Nucleus accumbens (tissue), 56 donors: ENCODE results near the gene GLYAT.
"Not testable (repeated sequence)": the region's sequence is repeated elsewhere in the genome, so short reads cannot be mapped to it uniquely, and the experiment has no call there.

Source experiments
- DNase-seq, 56 donors: peaks; one replicate each; lab custom pipeline; 2025; lab: John Stamatoyannopoulos, UW

GLYAT gene

DNA sequence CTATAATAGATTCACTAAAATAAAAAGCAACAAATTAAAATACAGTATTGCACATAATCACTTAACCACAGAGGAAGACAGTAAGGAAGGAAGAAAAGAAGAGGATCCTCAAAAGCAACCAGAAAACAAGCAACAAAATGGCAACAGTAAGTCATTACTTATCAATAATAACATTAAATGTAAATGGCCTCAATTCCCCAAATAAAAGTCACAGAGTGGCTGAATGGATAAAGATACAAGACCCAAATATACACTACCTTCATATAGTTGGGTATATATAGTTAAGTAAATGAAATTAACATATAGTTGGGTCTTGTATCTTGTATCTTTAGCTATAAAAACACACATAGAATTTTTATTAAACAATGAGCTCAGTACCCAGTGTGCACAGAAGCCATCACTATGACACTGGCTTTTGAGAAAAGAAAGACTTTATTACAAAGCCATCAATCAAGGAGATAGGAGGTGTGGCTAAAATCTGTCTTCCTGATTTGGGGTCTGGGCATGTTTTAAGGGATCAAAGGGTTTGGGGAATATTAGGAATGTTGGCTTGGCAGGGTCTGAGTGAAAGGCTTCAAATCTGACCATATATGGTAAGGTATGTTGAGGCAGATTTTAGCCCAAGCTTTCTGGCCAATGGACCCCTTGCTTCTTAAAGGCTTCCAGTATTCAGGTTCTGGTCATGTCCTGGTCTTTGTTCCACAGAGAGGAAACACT lies 13.4 kb upstream of the GLYAT start:
- DNase-seq, result no peak

DNA sequence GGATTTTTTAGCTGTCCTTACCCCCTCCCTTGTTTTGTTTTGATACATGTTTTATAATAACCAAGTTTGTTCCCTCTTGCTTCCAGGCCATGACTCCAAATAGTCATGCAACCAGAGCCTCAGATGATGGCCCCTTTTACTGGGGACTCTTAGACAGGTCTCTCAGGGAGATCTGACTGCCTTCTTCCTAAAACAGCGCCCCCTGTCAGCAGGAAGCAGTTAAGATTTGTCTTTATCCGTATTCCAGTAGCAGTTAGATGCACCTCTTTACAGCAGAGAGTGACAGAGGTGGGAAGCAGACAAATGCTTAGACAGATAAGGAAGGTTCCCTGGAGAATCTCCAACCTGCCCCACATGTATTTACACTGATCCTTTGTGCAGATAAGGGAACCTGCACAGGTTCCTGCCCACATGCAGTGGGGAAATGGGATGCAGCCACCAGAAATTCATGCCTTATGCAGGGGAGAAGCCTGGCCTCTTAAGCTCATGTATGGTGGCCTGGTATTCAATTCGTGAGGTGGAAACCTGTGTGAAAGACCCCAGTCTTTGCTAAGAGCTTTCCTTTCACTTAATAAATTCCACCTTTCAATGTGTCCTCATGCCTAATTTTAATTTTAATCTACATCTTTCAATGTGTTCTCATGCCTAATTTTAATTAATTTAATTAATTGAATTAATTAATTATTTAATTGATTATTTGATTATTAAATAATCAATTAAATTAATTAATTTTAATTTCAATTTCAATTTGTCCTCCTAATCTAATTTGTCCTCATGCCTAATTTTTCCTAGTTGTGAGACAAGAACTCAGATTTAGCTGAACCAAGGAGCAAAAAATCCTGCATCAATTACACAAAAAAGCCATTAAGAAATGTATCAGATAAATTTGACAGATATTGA lies 11.5 kb upstream of the GLYAT start:
- no peak for DNase-seq

DNA sequence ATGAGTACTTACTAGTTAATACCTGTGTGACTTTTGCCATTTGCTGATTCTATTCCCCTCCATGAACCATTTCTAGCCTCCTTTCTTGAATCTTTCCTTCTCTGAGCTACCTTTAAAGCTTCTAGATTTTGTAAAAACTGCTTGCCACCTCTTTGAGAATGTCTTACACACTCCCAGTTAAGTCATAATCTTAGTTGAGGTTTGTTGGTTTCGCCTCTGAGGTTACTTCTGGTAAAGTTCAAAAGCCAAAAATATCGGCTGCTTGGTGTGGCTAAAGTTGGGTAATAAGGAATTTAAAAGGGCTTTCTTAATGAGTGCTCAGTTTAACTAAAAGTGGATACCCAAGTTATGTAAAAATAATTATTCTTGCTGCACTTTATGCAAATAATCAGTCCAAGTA lies 10.4 kb upstream of the GLYAT start:
- no peak for DNase-seq

DNA sequence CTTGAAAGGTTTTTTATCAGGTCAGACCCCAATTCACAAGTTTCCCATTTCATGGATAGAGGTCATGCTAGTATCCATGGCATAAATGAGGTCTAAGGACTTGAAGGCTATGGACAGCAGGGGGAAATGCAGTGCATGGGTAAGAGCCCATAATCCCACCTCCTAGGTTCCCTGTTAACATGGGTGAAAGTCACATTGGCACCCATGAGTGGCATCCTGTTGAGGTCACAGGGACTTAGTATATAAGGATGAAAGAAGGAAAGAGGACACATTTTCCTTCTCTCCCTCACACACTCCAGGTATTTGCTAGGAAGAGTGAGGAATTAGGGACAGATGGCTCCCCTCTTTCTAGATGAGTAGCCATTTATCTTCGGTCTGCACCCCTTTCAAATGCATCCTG lies 9.4 kb upstream of the GLYAT start:
- no peak for DNase-seq

DNA sequence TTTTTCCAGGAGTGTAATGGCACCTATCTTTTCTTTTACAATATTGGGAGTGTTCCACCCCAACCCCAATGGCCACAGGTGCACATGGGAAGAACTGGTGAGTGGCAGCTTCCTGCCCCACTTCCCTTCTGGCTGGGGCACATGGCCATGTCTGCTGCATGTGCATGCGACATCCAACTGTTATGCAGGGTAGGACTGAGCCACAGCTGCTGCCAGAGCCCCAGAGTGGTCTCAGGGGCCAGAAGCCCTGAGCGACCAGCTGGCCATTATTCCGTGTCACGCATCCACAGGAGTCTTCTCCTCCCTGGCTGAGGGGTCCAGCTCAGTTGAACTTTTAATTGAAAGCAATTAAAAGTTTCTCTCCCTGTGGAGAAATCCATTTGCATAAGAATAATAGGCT lies 8.7 kb upstream of the GLYAT start:
- no peak for DNase-seq

DNA sequence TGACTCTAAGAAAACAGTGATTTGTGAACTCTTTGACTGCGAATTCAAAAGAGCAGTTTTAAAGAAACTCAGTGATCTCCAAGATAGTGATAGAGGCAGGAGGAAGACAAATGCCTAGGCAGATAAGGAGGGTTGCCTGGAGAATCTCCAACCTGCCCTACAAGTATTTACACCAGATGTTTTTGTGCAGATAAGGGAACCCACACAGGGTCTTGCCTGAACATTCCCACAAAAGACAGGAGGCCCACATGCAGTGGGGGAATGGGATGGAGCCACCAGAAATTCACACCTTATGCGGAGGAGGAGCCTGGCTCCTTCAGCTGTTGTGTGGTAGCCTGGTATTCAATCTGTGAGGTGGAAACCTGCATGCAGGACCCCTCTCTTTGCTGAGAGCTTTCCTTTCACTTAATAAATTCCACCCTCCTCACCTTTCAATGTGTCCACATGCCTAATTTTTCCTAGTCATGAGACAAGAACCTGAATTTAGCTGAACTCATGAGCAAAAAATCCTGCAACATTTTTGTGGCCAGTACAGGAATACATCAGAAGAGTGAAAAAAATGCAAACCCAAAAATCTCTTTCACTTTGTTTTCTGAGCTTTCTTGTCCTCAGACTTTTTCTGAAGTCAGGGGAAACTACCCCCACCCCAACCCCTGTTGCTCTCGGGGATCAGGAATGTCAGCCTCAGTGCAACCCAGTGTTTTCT lies 8.1 kb upstream of the GLYAT start:
- DNase-seq, result no peak

DNA sequence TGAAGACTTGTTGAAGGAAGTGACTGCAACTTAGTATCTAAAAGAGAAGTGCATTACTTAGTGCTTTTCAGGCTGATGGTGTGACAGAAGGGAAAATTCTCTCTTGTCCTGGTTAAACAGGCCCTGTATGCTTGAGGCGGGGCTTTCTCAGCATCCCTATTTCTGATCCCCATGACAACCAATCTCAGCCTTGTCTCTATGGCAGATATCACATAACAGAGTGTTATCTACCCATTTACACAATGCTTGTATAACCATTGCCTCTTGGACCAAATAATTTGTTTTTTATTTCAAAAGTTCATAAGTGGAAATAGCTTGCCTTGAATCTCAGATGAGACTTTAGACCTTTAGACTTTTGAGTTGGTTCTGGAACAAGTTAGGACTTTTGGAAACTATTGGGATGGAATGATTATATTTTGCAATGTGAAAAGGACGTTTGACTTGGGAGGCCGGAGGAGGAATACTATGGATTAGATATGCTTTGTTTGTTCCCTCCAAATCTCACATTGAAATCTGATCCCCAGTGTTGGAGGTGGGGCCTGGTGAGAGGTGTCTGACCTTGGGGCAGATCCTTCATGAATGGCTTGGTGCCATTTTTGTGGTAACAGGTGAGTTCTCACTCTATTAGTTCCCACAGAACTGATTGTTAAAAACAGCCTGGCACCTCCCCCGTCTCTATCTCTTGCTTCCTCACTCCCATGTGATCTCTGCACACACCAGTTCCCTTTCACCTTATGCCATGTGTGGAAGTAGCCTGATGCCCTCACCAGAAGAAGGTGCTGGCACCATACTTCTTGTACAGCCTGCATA lies 3.1 kb upstream of the GLYAT start:
- no peak for DNase-seq

DNA sequence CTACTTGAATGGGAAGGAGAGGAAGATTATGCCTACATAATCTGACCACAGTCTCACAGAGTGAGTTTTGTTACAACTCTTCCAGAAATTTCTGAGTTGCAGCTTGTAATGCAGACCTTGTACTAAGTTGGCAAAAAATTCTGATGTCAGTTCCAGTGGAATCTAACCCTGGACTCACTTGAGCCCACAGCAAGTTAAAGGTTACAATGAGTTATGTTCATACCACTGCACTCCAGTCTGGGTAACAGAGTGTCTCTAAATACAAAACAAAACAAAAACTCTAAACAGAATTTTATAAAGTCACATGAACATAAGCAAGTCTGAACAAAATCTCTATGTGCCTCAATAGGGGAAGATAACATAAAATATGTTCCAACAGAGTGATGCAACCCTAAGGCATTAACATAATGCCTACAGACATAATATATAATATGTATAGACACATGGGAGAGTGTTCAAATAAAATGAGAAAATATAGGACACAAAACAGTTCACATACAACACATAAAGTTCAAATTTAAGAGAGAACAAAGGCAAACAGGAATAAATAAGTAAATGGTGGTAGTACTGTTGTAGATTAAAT lies 1.1 kb downstream of the GLYAT start:
- DNase-seq, result no peak

DNA sequence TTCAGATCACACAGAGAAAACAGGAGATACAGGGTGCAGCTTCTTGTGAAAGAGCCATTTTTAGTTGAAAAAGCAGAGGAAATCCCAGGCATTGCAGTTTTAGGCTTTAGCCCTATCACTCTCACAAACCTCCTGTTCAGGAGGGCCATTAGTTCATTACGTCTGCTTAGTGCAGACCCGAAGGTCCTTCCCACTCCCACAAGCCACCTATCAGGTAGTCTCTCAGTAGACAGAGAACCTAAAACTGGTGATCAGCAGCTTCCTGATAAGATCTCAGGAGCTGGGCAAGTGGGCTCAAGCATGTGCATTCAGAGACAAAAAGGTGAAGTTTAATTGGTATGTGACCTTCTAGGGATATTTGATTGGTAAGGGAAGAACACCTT lies 4.3 kb downstream of the GLYAT start:
- DNase-seq, result no peak

DNA sequence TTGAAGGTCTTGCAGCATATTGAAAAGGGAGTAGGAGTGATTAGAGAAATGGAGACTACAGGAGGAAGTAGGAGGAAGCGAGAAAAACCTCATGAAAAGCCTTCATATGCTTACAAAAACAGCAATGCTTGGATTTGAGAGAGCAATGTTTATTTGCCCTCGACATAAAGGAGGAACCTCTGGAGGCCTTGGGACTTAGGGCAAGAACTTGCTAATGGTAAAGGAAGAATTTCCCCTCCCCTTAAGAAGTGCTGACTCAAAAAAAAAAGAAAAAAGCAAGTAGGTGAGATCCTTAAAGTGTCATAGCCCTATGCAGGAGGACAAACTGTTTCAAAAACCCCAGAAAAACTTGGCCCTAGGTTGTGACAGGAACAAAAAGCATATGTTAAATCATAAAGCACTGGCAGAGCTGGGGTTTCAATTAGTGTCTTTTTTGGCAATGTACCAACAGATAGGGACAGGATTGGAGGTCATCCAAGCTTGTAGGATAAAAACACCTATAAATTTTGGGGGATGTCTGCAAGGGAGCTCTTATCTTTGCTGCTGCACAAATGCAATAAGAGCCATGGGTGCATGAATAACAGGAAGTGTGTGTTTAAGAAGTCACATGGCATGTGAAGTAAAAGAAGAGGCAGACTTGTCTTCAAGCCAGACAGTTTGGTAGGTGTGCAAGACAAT lies 4.9 kb downstream of the GLYAT start:
- no peak for DNase-seq

DNA sequence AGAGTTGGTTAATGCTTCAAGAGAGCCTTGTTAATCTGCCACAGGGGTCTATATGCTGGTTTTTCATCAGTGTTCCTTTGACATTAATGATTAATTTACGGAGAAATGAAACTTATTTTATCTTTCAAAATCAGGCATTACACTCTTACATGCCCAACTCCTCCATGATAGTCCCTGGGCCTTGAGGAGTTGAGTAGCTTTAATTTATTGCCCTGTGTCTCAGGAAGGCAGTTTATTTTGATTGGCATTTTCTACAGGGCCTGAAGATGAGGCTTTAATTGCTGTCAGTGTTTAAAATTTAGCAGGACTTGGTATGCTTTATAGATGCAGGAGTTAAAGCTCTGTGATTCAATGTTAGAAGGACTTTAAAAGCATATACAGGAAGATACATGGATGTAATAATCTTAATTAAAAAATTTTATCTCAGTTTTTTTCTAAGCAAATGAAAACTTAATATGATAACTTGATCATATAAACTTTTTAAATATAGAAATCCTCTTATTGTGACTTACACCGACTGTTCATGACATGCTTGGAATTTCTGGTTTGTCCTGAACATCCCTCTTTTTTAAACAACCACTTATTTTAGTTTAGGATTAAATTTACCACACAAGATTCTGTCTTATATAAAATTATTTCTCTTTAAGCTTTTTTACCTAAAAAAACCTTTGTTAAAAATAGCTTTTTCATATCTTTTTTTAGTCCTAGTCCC lies 12.2 kb downstream of the GLYAT start:
- DNase-seq, result no peak

DNA sequence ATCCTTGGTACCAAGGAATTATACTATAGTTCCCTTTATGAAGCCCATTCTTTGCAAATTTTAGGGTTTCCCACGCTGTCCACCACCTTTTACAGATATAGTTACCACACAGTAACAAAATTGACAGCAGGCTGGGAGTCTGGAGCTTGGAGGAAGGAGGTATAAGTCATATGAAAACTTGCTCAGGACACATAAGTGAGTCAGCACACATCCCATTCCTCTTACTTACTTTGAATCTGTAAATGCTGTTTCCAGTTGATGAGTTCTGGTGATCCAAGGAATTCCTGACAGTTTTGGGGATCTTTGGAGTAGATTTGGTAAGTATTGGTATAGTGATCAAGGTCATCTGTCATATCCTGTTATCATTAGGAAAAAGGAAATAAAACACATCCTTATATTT lies 19.2 kb downstream of the GLYAT start:
- DNase-seq, result no peak

DNA sequence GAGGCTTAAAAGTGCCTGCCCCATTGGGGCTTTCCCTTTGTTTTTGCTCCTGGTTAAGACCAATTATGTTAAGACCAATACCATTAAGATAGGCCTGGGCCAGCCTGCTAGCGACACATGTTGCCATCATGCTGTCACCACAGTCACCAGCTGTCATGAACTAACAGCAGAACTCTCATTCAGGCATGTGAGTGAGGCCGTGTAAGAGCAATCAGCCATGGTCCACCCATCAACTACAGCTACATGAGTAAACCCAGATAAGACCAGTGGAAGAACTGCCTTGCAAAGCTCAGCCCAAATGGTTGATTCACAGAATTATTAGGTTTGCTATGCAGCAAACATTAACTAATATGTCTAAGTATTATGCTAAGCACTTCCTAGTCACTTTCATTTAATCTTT lies 19.9 kb downstream of the GLYAT start:
- no peak for DNase-seq

DNA sequence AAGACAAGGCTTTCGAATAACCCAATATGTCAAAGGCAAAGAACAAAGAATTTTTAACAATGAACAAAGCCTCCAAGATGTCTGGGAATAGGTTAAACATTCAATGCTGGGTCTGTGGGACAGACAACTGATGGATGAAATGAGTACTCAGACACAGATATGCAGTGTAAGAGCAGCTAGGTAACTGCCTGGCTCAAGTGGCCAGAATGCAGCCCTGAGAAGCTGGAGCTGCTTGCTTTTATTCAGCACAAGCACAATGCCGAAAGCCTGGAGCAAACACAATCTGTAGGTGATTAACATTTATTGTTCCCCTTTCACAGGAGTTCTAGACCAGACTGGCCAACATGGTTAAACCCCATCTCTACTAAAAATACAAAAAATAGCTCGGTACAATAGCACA lies 24.0 kb downstream of the GLYAT start:
- DNase-seq, result no peak

DNA sequence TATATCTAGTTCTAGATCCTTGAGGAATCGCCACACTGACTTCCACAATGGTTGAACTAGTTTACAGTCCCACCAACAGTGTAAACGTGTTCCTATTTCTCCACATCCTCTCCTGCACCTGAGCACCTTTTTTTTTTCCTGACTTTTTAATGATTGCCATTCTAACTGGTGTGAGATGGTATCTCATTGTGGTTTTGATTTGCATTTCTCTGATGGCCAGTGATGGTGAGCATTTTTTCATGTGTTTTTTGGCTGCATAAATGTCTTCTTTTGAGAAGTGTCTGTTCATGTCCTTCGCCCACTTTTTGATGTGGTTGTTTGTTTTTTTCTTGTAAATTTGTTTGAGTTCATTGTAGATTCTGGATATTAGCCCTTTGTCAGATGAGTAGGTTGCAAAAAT lies 34.9 kb downstream of the GLYAT start:
- not testable (repeated sequence) for DNase-seq

DNA sequence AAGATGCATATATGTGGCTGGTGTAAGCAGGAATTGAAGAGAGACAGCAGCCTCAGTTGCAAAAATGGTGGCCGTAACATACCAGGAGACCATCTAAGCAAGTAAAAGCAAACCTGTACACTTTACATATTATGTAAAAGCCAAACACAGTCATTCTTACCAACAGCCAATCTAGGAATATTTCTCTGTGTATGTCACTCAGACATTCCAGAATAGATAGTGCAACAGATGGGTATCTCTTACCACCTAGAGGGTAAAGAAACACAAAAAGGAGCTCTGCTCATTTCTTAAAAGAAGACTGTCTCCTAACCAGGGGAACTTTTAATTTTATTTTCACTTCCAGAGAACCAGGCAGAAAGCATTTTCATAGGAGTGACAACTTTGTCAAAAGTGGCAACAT lies 38.7 kb downstream of the GLYAT start:
- no peak for DNase-seq

DNA sequence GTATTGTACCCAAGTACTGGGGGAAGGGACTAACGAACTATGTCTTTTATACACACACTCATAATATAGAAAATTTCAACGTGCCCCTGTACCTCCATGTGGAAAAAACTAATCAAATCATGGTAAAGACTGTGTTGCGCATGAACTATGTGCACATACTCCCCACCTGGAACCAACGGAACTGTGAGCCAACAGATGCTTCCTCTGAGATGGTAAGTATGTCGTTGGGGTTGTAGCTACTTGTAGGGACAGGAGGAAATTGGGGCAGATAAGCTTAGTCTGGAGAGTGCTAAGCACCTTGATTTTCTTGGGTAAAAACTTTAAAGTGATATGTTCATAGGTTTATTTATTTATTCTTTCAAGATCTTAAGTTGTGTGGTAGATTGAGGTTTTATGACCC lies 40.1 kb downstream of the GLYAT start:
- no peak for DNase-seq

DNA sequence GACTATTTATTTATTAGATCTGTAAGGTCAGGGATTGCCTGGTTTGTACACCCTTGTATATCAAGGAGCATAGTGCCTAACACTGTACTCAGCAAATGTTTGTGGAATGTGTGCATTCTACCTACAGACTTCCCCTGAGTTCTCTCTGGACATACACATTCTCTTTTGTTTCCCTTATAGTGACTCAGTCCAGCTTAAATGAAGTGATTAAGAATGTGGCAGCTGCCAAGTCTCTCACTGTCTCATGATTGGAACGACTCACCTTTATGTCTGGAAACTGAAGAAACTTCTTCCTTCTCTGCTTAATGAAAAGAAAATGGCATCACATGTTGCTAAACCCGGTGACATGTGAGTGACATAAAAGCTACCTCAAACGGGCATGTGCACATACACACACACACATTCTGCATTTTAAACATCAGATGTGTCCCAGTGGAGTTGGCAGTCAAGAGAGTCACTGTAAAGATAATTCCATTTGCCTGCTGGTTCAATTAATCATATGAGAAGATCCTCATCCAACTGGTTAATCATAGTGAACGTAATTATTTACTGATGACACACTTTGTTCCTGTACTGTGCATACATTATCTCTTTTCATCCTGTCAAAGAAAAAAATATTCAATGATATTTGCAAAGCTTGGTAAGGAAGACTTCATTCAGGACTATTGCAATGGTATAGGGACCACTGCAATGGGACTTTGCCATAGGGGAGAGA lies 42.8 kb downstream of the GLYAT start:
- DNase-seq, result no peak
